ENCODE measurements around the gene MT1H.

DNA sequence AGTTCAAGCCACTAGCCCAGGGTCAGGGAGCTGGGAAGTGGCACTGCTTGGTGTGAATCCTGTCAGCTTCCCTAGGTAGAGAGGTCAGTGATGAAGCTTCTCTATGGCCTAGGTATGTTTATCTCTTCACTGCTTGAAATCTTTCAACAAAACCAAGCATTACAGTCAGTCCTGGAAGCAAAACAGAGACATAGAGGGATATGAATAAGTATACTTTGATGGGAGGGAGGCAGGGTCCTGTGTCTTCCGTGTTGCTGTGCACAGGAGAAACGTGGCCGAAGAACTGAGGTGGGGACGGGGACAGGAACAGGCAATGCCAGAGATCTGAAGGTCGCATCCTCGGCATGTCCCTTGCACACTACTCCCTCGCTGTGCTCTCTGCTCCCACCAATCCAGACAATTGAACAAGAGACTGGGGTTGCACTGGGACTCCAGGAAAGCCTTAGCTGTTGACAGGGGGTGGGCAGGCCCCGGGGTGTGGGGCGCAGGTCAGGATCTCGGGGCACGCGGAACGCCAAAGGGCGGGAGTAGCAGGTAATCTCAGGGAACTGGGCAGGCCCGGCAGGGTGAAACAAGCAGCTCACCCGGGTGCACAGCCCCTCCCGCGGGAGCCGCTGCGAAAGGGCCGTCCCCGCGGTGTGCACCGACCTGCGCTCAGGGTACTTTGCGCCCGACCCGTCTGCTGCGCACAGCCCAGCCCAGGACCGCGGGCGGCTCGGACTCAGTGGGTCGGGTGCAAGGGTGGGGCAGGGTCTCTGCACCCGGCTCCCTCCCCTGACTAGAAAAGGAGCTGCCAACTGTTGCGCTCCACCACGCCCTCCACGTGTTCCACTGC lies at the start of gene MT1H:
- TF ChIP-seq, protein P1, sequence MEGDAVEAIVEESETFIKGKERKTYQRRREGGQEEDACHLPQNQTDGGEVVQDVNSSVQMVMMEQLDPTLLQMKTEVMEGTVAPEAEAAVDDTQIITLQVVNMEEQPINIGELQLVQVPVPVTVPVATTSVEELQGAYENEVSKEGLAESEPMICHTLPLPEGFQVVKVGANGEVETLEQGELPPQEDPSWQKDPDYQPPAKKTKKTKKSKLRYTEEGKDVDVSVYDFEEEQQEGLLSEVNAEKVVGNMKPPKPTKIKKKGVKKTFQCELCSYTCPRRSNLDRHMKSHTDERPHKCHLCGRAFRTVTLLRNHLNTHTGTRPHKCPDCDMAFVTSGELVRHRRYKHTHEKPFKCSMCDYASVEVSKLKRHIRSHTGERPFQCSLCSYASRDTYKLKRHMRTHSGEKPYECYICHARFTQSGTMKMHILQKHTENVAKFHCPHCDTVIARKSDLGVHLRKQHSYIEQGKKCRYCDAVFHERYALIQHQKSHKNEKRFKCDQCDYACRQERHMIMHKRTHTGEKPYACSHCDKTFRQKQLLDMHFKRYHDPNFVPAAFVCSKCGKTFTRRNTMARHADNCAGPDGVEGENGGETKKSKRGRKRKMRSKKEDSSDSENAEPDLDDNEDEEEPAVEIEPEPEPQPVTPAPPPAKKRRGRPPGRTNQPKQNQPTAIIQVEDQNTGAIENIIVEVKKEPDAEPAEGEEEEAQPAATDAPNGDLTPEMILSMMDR (conservative IDR thresholded peaks at IDR 0.05) = no peak
- no peak for TF ChIP-seq EZH2 (IDR thresholded peaks at IDR 0.05; ENCODE audit: low read depth)

All from PC-9 (cell line).